Measurements from ENCODE around the gene LAMA5.

The LAMA5 gene

DNA sequence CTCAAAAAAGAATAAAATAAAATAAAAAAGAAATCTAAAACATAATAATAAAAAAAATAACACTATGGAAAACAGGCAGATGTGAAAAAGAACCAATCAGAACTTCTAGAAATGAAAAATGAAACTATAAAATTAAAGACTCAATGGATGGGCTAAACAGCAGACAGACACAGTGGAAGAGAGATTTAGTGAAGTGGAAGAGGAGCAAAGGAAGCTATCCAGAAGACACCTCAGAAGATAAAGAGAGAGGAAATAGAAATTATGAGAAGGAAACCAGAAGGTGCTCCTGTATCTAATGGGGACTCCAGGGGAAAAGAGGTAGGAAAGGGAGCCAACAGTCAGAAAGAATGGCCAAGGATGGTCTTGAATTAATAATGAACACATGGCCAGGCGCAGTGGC, 18.5 kb downstream of the LAMA5 start:
- Histone ChIP-seq H4K20me1 (peaks cover 0 to 32% (median 0%) of the 10 kb centered on the region in 11 experiments; a peak in 5 of 22 replicates), H3K4me2 (no peak overlapping the region), H3K4me3 (no peak overlapping the region), H3K9me3 (replicated peaks in 1 of 11) (peaks cover 5 to 16% (median 12%) of the 10 kb centered on the region in 11 experiments; a peak in 19 of 22 replicates), H3K9ac (no peak overlapping the region), H3K36me3 (peaks cover 0 to 41% (median 10%) of the 10 kb centered on the region in 11 experiments; a peak in 9 of 22 replicates), H3K4me1 (peaks cover 11 to 42% (median 31%) of the 10 kb centered on the region in 10 experiments), H3K27ac (no peak overlapping the region), H3K27me3 (no peaks in the 10 kb centered on the region)
- TF ChIP-seq Cebpa-rat (IDR thresholded peaks at IDR 0.05), result no peak

DNA sequence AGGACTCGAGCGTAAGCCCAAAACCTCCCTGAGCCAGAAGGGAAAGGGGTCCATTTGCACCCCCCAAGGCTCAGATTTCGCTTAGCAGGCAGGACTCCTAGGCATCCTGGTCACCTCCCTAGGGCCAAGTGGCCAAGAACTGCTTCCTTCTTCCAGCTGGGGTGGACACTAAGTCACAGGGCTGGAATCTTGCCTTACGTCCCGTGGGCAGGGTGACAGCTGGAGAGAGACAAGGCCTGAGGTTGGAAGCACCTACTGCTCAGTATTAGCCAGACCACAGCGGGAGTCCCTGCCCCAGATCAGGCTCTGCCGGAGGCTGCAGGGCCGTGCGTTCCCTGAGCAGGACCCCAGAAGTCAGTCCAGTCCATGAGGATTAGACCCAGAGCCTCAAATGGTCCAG, 19.7 kb downstream of the LAMA5 start:
- H3K4me3 ChIP-seq, result no peak overlapping the region
- H3K27me3 ChIP-seq, result no peaks in the 10 kb centered on the region
- H3K9ac ChIP-seq, result no peak overlapping the region
- H3K4me1 ChIP-seq, result peaks cover 11 to 46% (median 31%) of the 10 kb centered on the region in 10 experiments
- H4K20me1 ChIP-seq, result peaks cover 0 to 21% (median 0%) of the 10 kb centered on the region in 11 experiments; a peak in 3 of 22 replicates
- peaks cover 0 to 41% (median 10%) of the 10 kb centered on the region in 11 experiments; a peak in 10 of 22 replicates for H3K36me3 ChIP-seq
- no peak overlapping the region for H3K4me2 ChIP-seq
- H3K9me3 ChIP-seq (replicated peaks in 1 of 11), result peaks cover 5 to 16% (median 12%) of the 10 kb centered on the region in 11 experiments; a peak in 19 of 22 replicates
- TF ChIP-seq Cebpa-rat (IDR thresholded peaks at IDR 0.05), result no peak
- H3K27ac ChIP-seq, result peak overlapping the region in 4 of 11 experiments; percentile 17 to 83 (median 74); a peak in 6 of 22 replicates

DNA sequence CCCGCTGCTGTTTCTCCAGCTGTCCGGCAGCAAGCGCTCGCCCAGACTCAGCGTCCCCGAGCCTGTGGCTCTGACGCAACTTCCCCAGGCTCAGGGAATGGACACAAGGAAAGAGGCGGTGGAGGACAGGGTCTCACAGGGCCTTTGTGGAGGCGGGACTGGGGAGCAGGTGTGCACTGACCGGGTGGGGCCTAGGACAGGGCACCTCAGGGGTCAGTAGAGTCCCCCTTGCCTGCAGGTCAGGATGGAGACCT, 20.0 kb downstream of the LAMA5 start:
- Histone ChIP-seq H3K27ac (peak overlapping the region in 7 of 11 experiments; percentile 17 to 83 (median 77); a peak in 7 of 22 replicates), H3K36me3 (peaks cover 0 to 41% (median 10%) of the 10 kb centered on the region in 11 experiments; a peak in 10 of 22 replicates), H3K4me1 (peaks cover 11 to 46% (median 31%) of the 10 kb centered on the region in 10 experiments), H3K4me2 (no peak overlapping the region), H3K9me3 (replicated peaks in 1 of 11) (peaks cover 5 to 16% (median 12%) of the 10 kb centered on the region in 11 experiments; a peak in 19 of 22 replicates), H3K9ac (peak overlapping the region in 1 of 11 experiments; percentile 5; a peak in 1 of 22 replicates), H4K20me1 (peaks cover 0 to 19% (median 0%) of the 10 kb centered on the region in 11 experiments; a peak in 2 of 22 replicates), H3K4me3 (no peak overlapping the region), H3K27me3 (no peaks in the 10 kb centered on the region)
- TF ChIP-seq Cebpa-rat (IDR thresholded peaks at IDR 0.05), result no peak

DNA sequence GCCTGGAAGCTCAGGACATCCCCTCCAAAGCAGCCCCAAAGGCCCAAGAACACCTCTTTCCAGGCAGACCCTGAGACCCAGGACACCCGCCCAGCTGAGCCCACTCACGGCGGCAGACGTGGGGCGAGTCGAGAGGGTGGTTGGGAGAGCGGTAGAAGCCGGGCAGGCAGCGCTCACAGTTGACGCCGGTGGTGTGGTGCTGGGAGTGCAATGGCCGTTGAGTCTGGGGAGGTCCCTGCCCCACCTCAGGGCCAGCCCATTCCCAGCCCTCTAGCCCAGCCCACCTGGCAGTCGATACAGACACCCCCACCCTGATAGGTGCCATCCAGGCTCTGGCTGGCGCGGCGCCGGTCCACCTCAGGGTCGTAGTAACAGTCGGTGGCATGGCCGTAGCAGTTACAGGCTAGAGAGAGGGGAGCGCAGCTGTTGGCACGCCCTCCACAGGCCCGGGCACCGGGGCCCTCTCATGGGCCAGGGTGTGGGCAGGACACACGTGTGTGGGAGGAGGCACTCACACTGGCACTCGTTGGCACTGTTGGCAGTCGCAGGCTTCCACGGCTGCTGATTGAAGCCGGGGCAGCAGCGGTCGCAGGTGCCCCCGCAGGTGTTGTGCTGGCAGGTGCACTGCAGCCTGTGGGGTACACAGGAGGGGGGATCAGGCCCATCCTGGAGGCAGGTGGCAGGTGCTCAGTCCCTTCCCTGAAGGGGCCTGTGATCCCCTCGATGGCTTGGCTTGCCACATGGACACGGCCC, 20.5 kb downstream of the LAMA5 start:
- Histone ChIP-seq H3K9ac (peak overlapping the region in 5 of 11 experiments; percentile 8 to 54 (median 33); a peak in 4 of 22 replicates), H4K20me1 (peaks cover 0 to 15% (median 0%) of the 10 kb centered on the region in 11 experiments; a peak in 2 of 22 replicates), H3K27me3 (no peaks in the 10 kb centered on the region), H3K36me3 (peaks cover 0 to 38% (median 7%) of the 10 kb centered on the region in 11 experiments; a peak in 10 of 22 replicates), H3K4me1 (peaks cover 11 to 46% (median 34%) of the 10 kb centered on the region in 10 experiments), H3K27ac (peak overlapping the region in 8 of 11 experiments; percentile 46 to 83 (median 77); a peak in 15 of 22 replicates), H3K4me2 (peak overlapping the region in 6 of 11 experiments; percentile 24 to 76 (median 66); a peak in 7 of 22 replicates), H3K4me3 (no peak overlapping the region), H3K9me3 (replicated peaks in 1 of 11) (peaks cover 5 to 16% (median 12%) of the 10 kb centered on the region in 11 experiments; a peak in 19 of 22 replicates)
- no peak for TF ChIP-seq Cebpa-rat (IDR thresholded peaks at IDR 0.05)

DNA sequence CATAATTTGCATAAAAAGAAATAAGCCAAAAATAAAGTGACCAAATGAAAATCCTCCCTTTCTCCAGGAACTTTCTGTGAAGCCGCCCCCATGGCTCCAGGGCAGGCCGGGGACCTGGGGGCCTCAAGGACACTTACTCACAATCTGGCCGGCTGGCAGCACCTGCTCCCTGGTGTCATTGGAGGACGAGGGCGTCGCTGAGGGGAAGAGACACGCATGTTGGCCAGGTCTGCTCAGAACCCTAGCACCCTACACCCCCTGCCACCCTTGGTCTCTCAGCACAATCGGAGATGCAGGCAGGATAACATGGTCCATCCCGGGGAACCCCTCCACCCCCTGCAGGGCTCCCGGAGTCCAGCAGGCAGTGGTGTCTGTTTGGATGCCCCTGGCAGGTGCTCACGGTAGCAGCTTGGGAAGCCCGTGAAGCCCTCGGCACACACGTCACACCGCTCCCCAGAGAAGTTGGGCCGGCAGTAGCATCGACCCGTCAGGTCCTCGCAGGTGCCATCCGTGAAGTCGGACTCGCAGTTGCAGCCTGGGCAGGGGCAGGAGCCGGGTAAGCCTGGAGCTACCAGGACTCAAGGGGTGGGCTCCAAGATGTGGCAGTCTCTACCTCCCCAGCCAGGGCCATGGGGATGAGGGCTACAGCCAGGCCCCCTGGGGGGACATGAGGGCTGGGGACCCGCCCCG, 21.3 kb downstream of the LAMA5 start:
- peaks cover 10 to 23% (median 17%) of the 10 kb centered on the region in 11 experiments; a peak in 20 of 22 replicates for H3K9me3 ChIP-seq (replicated peaks in 1 of 11)
- H3K9ac ChIP-seq, result peak overlapping the region in 6 of 11 experiments; percentile 8 to 56 (median 34); a peak in 6 of 22 replicates
- peaks cover 0 to 37% (median 0%) of the 10 kb centered on the region in 11 experiments; a peak in 8 of 22 replicates for H3K36me3 ChIP-seq
- H3K4me1 ChIP-seq, result peaks cover 11 to 53% (median 41%) of the 10 kb centered on the region in 10 experiments
- TF ChIP-seq Cebpa-rat (IDR thresholded peaks at IDR 0.05), result no peak
- H3K4me2 ChIP-seq, result peak overlapping the region in 10 of 11 experiments; percentile 24 to 76 (median 70); a peak in 16 of 22 replicates
- peak overlapping the region in 8 of 11 experiments; percentile 46 to 83 (median 77); a peak in 16 of 22 replicates for H3K27ac ChIP-seq
- H3K27me3 ChIP-seq, result no peaks in the 10 kb centered on the region
- H4K20me1 ChIP-seq, result peaks cover 0 to 10% (median 0%) of the 10 kb centered on the region in 11 experiments; a peak in 1 of 22 replicates
- no peak overlapping the region for H3K4me3 ChIP-seq

DNA sequence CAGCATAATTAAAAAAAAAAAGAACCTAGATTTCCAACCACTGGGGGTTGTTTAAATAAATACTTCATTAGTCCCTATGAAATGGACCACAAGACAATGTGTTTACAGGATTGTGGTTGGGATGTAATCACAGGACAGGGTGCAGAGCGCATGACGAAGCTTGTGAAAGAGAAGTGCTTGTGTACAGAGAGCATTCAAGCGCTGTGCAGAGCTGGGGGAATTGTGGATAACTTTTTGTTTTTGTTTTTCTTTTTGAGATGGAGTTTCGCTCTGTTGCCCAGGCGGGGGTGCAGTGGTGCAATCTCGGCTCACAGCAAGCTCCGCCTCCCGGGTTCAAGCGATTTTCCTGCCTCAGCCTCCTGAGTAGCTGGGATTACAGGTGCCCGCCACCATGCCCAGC, 22.3 kb downstream of the LAMA5 start:
- no peak overlapping the region for H3K4me3 ChIP-seq
- peaks cover 10 to 23% (median 17%) of the 10 kb centered on the region in 11 experiments; a peak in 20 of 22 replicates for H3K9me3 ChIP-seq (replicated peaks in 1 of 11)
- peaks cover 20 to 63% (median 51%) of the 10 kb centered on the region in 10 experiments for H3K4me1 ChIP-seq
- peaks cover 0 to 29% (median 0%) of the 10 kb centered on the region in 11 experiments; a peak in 5 of 22 replicates for H3K36me3 ChIP-seq
- H4K20me1 ChIP-seq, result no peaks in the 10 kb centered on the region
- peak overlapping the region; percentile 54 to 76 (median 71) for H3K4me2 ChIP-seq
- no peaks in the 10 kb centered on the region for H3K27me3 ChIP-seq
- H3K9ac ChIP-seq, result peak overlapping the region in 9 of 11 experiments; percentile 11 to 73 (median 64); a peak in 12 of 22 replicates
- peak in 8 of 11 experiments; percentile 64 to 97 (median 93); a peak in 15 of 22 replicates for TF ChIP-seq Cebpa-rat (IDR thresholded peaks at IDR 0.05)
- H3K27ac ChIP-seq, result peak overlapping the region; percentile 50 to 84 (median 77); a peak in 21 of 22 replicates

DNA sequence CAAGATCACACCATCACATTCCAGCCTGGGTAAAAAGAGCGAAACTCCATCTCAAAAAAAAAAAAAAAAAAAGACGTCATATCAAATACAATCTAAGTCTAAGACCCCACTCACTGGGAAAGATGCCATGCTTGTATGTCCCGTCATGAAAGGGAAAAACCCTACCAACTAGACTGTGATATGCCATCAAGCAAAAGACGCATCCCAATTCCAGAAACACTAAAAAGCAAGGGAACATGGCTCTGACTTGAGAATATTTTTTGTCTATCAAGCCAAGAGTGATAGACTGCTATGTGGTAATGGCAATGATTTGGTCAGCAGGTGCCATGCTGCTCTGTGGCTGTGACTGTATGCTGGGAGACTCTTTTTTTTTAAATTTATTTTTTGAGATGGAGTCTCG, 23.0 kb downstream of the LAMA5 start:
- H3K9ac ChIP-seq, result peak overlapping the region in 9 of 11 experiments; percentile 11 to 73 (median 64); a peak in 13 of 22 replicates
- H3K36me3 ChIP-seq, result peaks cover 0 to 29% (median 0%) of the 10 kb centered on the region in 11 experiments; a peak in 5 of 22 replicates
- no peaks in the 10 kb centered on the region for H3K27me3 ChIP-seq
- H3K4me2 ChIP-seq, result peak overlapping the region; percentile 54 to 76 (median 71)
- no peak for TF ChIP-seq Cebpa-rat (IDR thresholded peaks at IDR 0.05)
- H3K4me1 ChIP-seq, result peaks cover 24 to 70% (median 58%) of the 10 kb centered on the region in 10 experiments
- H4K20me1 ChIP-seq, result no peaks in the 10 kb centered on the region
- no peak overlapping the region for H3K4me3 ChIP-seq
- peaks cover 9 to 20% (median 15%) of the 10 kb centered on the region in 11 experiments; a peak in 20 of 22 replicates for H3K9me3 ChIP-seq (replicated peaks in 1 of 11)
- H3K27ac ChIP-seq, result peak overlapping the region; percentile 50 to 84 (median 77); a peak in 21 of 22 replicates

DNA sequence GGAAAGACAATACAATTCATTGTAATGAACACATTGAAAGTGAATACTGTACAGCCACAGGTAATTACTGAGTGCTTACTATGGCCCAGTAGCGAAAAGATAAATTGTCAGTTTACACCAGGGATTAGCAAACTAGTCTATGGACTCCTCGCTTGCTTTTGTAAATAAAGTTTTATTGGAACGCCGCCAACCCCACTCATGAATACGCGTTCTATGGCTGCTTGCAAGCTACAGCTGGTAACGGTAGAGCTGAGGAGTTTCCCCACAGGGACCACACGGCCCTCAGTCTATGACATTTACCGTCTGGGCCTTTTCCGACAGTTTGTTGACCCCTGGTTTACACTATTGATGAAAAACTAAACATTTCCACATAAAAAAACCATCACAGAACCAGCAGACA, 24.2 kb downstream of the LAMA5 start:
- Histone ChIP-seq H3K36me3 (peaks cover 0 to 26% (median 0%) of the 10 kb centered on the region in 11 experiments; a peak in 5 of 22 replicates), H3K27ac (peak overlapping the region in 5 of 11 experiments; percentile 3 to 84 (median 64); a peak in 7 of 22 replicates), H3K27me3 (peaks cover 0 to 3% (median 0%) of the 10 kb centered on the region in 11 experiments; a peak in 1 of 22 replicates), H3K4me2 (peak overlapping the region in 4 of 11 experiments; percentile 41 to 76 (median 72); a peak in 6 of 22 replicates), H3K4me3 (no peak overlapping the region), H3K9ac (no peak overlapping the region), H3K4me1 (peaks cover 36 to 82% (median 70%) of the 10 kb centered on the region in 10 experiments), H3K9me3 (replicated peaks in 1 of 11) (peaks cover 0 to 8% (median 5%) of the 10 kb centered on the region in 11 experiments; a peak in 15 of 22 replicates), H4K20me1 (peaks cover 0 to 6% (median 0%) of the 10 kb centered on the region in 11 experiments; a peak in 6 of 22 replicates)
- TF ChIP-seq Cebpa-rat (IDR thresholded peaks at IDR 0.05), result no peak

All from BLaER1 treated with 17β-estradiol and CSF1 and Interleukin-3, amounts not matched to agents 10 nM and 100 nM (cell line).